NB4 (cell line): ENCODE measurements around the gene IL10RB.

Experiments
- POLR2A ChIP-seq: IDR thresholded peaks from 2 replicates; pipeline ENCODE4 v1.6.1; 2011; ENCODE audit warnings: mild to moderate bottlenecking; ENCODE audit not compliant: insufficient read length; ENCODE audit errors: extremely low read depth
- TF ChIP-seq, protein P1 (sequence below): IDR thresholded peaks from one replicate; pipeline ENCODE4 v1.5.1; 2012; ENCODE audit warnings: low read depth, low read length
- TF ChIP-seq, protein P2 (sequence below): IDR thresholded peaks from 2 replicates; pipeline ENCODE4 v1.6.1; 2011; ENCODE audit warnings: low read depth, low read length

DNA sequence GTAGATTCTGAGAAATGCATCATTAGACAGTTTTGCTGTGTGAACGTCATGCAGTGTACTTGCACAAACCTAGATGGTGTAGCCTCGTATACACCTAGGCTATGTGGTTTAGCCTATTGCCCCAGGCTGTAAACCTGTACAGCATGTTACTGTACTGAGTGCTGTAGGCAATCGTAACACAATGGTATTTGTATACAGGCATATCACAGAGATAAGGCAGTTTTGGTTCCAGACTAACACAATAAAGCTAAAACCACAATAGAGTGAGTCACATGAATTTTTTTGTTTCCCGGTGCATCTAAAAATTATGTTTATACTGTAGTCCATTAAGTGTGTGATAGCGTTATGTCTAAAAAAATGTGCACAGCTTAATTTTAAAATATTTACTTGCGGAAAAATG lies 6.9 kb downstream of the IL10RB start:
- TF ChIP-seq, protein P1, sequence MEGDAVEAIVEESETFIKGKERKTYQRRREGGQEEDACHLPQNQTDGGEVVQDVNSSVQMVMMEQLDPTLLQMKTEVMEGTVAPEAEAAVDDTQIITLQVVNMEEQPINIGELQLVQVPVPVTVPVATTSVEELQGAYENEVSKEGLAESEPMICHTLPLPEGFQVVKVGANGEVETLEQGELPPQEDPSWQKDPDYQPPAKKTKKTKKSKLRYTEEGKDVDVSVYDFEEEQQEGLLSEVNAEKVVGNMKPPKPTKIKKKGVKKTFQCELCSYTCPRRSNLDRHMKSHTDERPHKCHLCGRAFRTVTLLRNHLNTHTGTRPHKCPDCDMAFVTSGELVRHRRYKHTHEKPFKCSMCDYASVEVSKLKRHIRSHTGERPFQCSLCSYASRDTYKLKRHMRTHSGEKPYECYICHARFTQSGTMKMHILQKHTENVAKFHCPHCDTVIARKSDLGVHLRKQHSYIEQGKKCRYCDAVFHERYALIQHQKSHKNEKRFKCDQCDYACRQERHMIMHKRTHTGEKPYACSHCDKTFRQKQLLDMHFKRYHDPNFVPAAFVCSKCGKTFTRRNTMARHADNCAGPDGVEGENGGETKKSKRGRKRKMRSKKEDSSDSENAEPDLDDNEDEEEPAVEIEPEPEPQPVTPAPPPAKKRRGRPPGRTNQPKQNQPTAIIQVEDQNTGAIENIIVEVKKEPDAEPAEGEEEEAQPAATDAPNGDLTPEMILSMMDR = no peak
- no peak for TF ChIP-seq POLR2A
- TF ChIP-seq, protein P2, sequence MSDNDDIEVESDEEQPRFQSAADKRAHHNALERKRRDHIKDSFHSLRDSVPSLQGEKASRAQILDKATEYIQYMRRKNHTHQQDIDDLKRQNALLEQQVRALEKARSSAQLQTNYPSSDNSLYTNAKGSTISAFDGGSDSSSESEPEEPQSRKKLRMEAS = no peak
